Neuronal stem cell (in vitro differentiated cells): Measurements from ENCODE around the gene PRR5.

ENCODE experiments used
- DNase-seq: peaks from one replicate; pipeline ENCODE4 v3.0.0-alpha.2; 2013; ENCODE audit warnings: low spot score
- H2AFZ ChIP-seq: one replicate; pipeline ENCODE4 v1.6.1; 2013; ENCODE audit warnings: mild to moderate bottlenecking, low read length, inconsistent platforms
- H2AK5ac ChIP-seq: 2 replicates; pipeline ENCODE4 v1.6.1; 2013; ENCODE audit warnings: low read depth, mild to moderate bottlenecking, inconsistent platforms, low read length, moderate library complexity, mixed read lengths
- H2BK120ac ChIP-seq: 2 replicates; pipeline ENCODE4 v1.6.1; 2013; ENCODE audit warnings: low read depth, mild to moderate bottlenecking, inconsistent platforms, low read length, moderate library complexity, mixed read lengths
- H2BK12ac ChIP-seq: one replicate; pipeline ENCODE4 v1.6.1; 2013; ENCODE audit warnings: low read length, inconsistent platforms
- H2BK15ac ChIP-seq: 2 replicates; pipeline ENCODE4 v1.6.1; 2013; ENCODE audit warnings: mild to moderate bottlenecking, low read length, inconsistent platforms, mixed read lengths
- H2BK5ac ChIP-seq: one replicate; pipeline ENCODE4 v1.6.1; 2013; ENCODE audit warnings: inconsistent platforms, mild to moderate bottlenecking, low read length, moderate library complexity
- H3K14ac ChIP-seq: one replicate; pipeline ENCODE4 v1.6.1; 2013; ENCODE audit warnings: low read length, inconsistent platforms
- H3K18ac ChIP-seq: 2 replicates; pipeline ENCODE4 v1.6.1; 2013; ENCODE audit warnings: low read length, inconsistent platforms
- H3K23ac ChIP-seq: 2 replicates; pipeline ENCODE4 v1.6.1; 2013; ENCODE audit warnings: low read depth, mild to moderate bottlenecking, mixed read lengths, low read length, inconsistent platforms; ENCODE audit not compliant: poor library complexity
- H3K27ac ChIP-seq: replicated peaks from 3 replicates; pipeline ENCODE4 v1.5.1; 2013; ENCODE audit warnings: low read length, inconsistent platforms
- H3K27me3 ChIP-seq, 3 experiments: 2 replicates each; pipeline ENCODE4 v1.6.1; 2013; ENCODE audit warnings: low read length in 3 of 3, mild to moderate bottlenecking in 2 of 3, inconsistent platforms in 1 of 3, low read depth in 1 of 3, mixed read lengths in 1 of 3, moderate library complexity in 1 of 3; ENCODE audit not compliant: control insufficient read depth in 3 of 3, insufficient read depth in 3 of 3
- H3K36me3 ChIP-seq, 2 donors: replicated peaks in 1 of 2; 2 replicates each; pipeline ENCODE4 v1.6.1; 2013; ENCODE audit warnings: low read length in 2 of 2; ENCODE audit not compliant: control insufficient read depth in 2 of 2, insufficient read depth in 2 of 2
- H3K4ac ChIP-seq: 2 replicates; pipeline ENCODE4 v1.6.1; 2013; ENCODE audit warnings: inconsistent platforms, mild to moderate bottlenecking, low read length, moderate library complexity
- H3K4me1 ChIP-seq, 2 donors: 1 replicate in 1 of 2; 2 replicates in 1 of 2; pipeline ENCODE4 v1.6.1; 2013; ENCODE audit warnings: low read length in 2 of 2, low read depth in 1 of 2; ENCODE audit not compliant: control insufficient read depth in 2 of 2, insufficient read depth in 1 of 2
- H3K4me2 ChIP-seq: one replicate; pipeline ENCODE4 v1.6.1; 2013; ENCODE audit warnings: mild to moderate bottlenecking, low read length, inconsistent platforms; ENCODE audit not compliant: insufficient read depth, poor library complexity, severe bottlenecking
- H3K4me3 ChIP-seq, 2 donors: 2 replicates each; pipeline ENCODE4 v1.5.1; 2013; ENCODE audit warnings: low read length in 2 of 2, mild to moderate bottlenecking in 2 of 2, inconsistent platforms in 1 of 2, moderate library complexity in 1 of 2
- H3K79me1 ChIP-seq: one replicate; pipeline ENCODE4 v1.6.1; 2013; ENCODE audit warnings: low read depth, mild to moderate bottlenecking, inconsistent platforms, low read length, moderate library complexity
- H3K9ac ChIP-seq: one replicate; pipeline ENCODE4 v1.6.1; 2013; ENCODE audit warnings: mild to moderate bottlenecking, low read depth, low read length, inconsistent platforms; ENCODE audit not compliant: poor library complexity
- H3K9me3 ChIP-seq, 2 donors: replicated peaks in 1 of 2; 2 replicates each; pipeline versions ENCODE3 to v1.6.1; 2013; ENCODE audit warnings: low read length in 2 of 2, mild to moderate bottlenecking in 2 of 2, inconsistent platforms in 1 of 2, low read depth in 1 of 2, mixed read lengths in 1 of 2, moderate library complexity in 1 of 2; ENCODE audit not compliant: control insufficient read depth in 2 of 2, insufficient read depth in 1 of 2
- H4K8ac ChIP-seq: one replicate; pipeline ENCODE4 v1.6.1; 2013; ENCODE audit warnings: low read depth, mild to moderate bottlenecking, inconsistent platforms, low read length, moderate library complexity
- H4K91ac ChIP-seq: one replicate; pipeline ENCODE4 v1.6.1; 2013; ENCODE audit warnings: low read length, low read depth, mild to moderate bottlenecking, inconsistent platforms; ENCODE audit not compliant: poor library complexity
- WGBS, 2 donors: extraction: QIAGEN DNeasy Blood & Tissue Kit; methylation state at CpG; one replicate each; pipeline ENCODE4 v1.1.7; 2013; ENCODE audit warnings: missing lambda C conversion rate in 2 of 2, mixed read lengths in 1 of 2; ENCODE audit not compliant: insufficient read length in 2 of 2, insufficient replicate concordance in 1 of 2; ENCODE audit errors: extremely low coverage in 2 of 2; 5-methylcytosine and 5-hydroxymethylcytosine counted together

The PRR5 gene

GRCh38 chr22:44689173-44689572 is 12.8 kb upstream of the PRR5 start:
- no peak overlapping the region for H2AFZ ChIP-seq
- no peak overlapping the region for H2BK12ac ChIP-seq
- H2BK5ac ChIP-seq, result no peak overlapping the region
- no peak overlapping the region for H3K18ac ChIP-seq
- no CpG with 5 or more reads among the region's 10 CpGs for WGBS, 2 donors
- H3K4me3 ChIP-seq, result no peak overlapping the region
- H3K27ac ChIP-seq, result no peak overlapping the region
- H3K4ac ChIP-seq, result peak overlapping the region; percentile 37
- peak overlapping the region; percentile 56 for H3K14ac ChIP-seq
- no peaks in the 10 kb centered on the region for H3K36me3 ChIP-seq
- peak overlapping the region; percentile 70 for H2AK5ac ChIP-seq
- no peak overlapping the region for H3K9ac ChIP-seq
- H2BK120ac ChIP-seq, result no peak overlapping the region
- H3K4me1 ChIP-seq, result peaks cover 2 to 12% of the 10 kb centered on the region in 2 donors
- H2BK15ac ChIP-seq, result no peak overlapping the region
- H3K27me3 ChIP-seq, result peaks cover 0 to 3% (median 0%) of the 10 kb centered on the region in 3 experiments
- H3K79me1 ChIP-seq, result no peaks in the 10 kb centered on the region
- no peak overlapping the region for H4K91ac ChIP-seq
- H3K4me2 ChIP-seq, result no peak overlapping the region
- H3K23ac ChIP-seq, result no peak overlapping the region
- no peak overlapping the region for H4K8ac ChIP-seq
- no peak for DNase-seq
- H3K9me3 ChIP-seq, result peaks cover 0 to 1% of the 10 kb centered on the region in 2 donors

DNA sequence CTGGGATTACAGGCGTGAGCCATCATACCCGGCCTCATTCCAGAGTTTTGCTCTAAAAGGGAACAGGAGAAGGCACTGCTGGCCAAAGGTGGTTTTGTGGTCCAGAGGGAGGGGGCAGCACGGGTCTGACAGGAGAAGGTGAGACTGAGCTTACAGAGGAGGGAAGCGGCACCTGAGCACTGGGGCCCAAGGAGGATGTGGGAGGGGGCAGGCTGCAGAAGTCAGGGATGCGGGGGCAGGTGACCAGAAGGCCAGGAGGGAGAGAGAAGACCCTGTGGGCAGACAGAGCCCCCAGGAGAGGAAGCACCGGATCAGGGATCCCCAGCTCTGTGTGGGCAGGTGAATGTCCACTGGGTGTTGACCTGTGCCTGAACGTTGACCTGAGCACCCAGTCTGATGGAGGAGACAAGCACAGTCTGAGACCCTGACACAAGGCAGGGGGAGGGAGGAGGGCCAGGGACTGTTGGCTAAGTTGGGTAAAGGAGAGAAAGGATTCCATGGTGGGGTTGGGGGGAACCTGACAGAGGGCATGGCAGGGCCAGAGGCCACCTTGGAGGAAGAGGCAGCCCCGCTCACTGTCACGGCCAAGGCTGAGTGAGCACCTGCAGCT is 12.0 kb upstream of the PRR5 start:
- no peak overlapping the region for H2AK5ac ChIP-seq
- H2BK120ac ChIP-seq, result no peak overlapping the region
- H4K8ac ChIP-seq, result no peak overlapping the region
- H2BK5ac ChIP-seq, result no peak overlapping the region
- H2BK15ac ChIP-seq, result no peak overlapping the region
- H3K9ac ChIP-seq, result no peak overlapping the region
- H3K27me3 ChIP-seq, result peaks cover 0 to 3% (median 0%) of the 10 kb centered on the region in 3 experiments
- H3K79me1 ChIP-seq, result no peaks in the 10 kb centered on the region
- no peak overlapping the region for H2AFZ ChIP-seq
- H3K27ac ChIP-seq, result no peak overlapping the region
- H3K14ac ChIP-seq, result no peak overlapping the region
- no peak overlapping the region for H3K23ac ChIP-seq
- no peak overlapping the region for H3K4me2 ChIP-seq
- H3K36me3 ChIP-seq, result no peaks in the 10 kb centered on the region
- H2BK12ac ChIP-seq, result no peak overlapping the region
- no peak for DNase-seq
- peak overlapping the region in 1 of 2 donors; percentile 48 for H3K4me3 ChIP-seq
- peaks cover 0 to 1% of the 10 kb centered on the region in 2 donors for H3K9me3 ChIP-seq
- H3K4me1 ChIP-seq, result peaks cover 0 to 8% of the 10 kb centered on the region in 2 donors
- H4K91ac ChIP-seq, result no peak overlapping the region
- peak overlapping the region; percentile 7 for H3K18ac ChIP-seq
- H3K4ac ChIP-seq, result no peak overlapping the region
- whole genome bisulfite sequencing, 2 donors, result no CpG with 5 or more reads among the region's 9 CpGs

DNA sequence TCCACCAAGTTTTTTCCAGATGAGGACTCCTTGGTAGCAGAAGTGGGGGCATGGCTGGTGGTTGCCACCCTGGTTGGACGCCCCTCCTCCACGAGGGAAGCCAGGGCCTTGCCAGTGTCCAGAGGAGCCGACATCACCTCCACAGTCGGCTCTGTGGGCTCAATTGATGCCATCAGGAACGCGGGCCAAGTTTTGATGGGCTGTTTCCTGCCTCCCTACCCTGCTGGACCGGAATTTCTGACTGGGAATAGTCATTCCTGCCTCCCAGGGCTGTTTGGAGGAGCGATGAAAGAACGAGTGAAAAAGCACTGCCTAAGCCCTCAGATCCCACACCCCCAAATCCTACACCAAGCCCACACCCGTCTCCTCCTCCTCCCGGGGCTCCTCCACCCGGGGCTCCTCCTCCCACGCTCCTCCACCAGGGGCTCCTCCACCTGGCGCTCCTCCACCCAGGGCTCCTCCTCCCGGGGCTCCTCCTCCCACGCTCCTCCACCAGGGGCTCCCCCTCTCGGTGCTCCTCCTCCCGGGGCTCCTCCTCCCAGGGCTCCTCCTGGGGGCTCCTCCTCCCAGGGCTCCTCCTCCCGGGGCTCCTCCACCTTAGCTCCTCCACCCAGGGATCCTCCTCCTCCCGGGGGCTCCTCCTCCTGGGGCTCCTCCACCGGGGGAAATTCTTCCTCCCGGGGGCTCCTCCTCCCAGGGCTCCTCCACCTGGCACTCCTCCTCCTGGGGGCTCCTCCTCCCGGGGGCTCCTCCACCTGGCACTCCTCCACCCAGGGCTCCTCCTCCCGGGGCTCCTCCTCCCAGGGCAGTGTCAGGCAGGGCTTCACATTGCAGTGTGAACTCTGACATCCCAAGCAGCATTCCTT is 10.0 kb upstream of the PRR5 start:
- H3K27me3 ChIP-seq, result peaks cover 0 to 3% (median 0%) of the 10 kb centered on the region in 3 experiments
- no peaks in the 10 kb centered on the region for H3K79me1 ChIP-seq
- H3K4me2 ChIP-seq, result no peak overlapping the region
- H2BK120ac ChIP-seq, result no peak overlapping the region
- H3K4me3 ChIP-seq, result no peak overlapping the region
- H3K18ac ChIP-seq, result no peak overlapping the region
- no peak overlapping the region for H3K27ac ChIP-seq
- no peak overlapping the region for H2AFZ ChIP-seq
- no peak overlapping the region for H3K14ac ChIP-seq
- H3K23ac ChIP-seq, result no peak overlapping the region
- peaks cover 0 to 3% of the 10 kb centered on the region in 2 donors for H3K4me1 ChIP-seq
- no peak overlapping the region for H4K91ac ChIP-seq
- H2BK12ac ChIP-seq, result peak overlapping the region; percentile 22
- H3K9ac ChIP-seq, result no peak overlapping the region
- no peak overlapping the region for H2BK5ac ChIP-seq
- H3K9me3 ChIP-seq, result no peaks in the 10 kb centered on the region
- no peak overlapping the region for H4K8ac ChIP-seq
- no peaks in the 10 kb centered on the region for H3K36me3 ChIP-seq
- peak overlapping the region; percentile 76 for H3K4ac ChIP-seq
- H2AK5ac ChIP-seq, result peak overlapping the region; percentile 63
- DNase-seq, result no peak
- no CpG with 5 or more reads among the region's 24 CpGs for WGBS, 2 donors
- no peak overlapping the region for H2BK15ac ChIP-seq

DNA sequence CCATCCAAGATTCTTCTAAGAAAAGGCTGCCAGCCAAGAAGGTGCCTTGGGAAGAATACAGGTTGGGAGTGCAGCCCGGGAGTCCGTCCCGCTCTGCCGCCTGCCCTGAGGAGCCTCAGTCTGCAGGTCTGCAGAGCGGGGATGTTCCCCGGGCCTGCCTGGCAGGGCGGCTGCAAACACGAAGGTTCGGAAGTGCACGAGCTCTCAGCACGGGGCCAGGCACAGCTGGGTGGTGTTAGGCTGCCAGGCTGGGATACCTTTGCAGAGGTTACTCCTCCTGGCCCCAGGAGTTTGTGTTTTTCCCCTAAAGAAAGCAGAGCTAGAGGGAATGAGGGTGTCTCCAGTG is 9.4 kb upstream of the PRR5 start:
- no peak overlapping the region for H4K91ac ChIP-seq
- H2BK5ac ChIP-seq, result no peak overlapping the region
- no peaks in the 10 kb centered on the region for H3K79me1 ChIP-seq
- peak overlapping the region; percentile 63 for H2AK5ac ChIP-seq
- H3K14ac ChIP-seq, result peak overlapping the region; percentile 56
- no peak overlapping the region for H2BK120ac ChIP-seq
- H3K27ac ChIP-seq, result no peak overlapping the region
- peaks cover 0 to 3% (median 0%) of the 10 kb centered on the region in 3 experiments for H3K27me3 ChIP-seq
- peak overlapping the region; percentile 78 for H3K18ac ChIP-seq
- no peak overlapping the region for H2BK15ac ChIP-seq
- peak overlapping the region; percentile 73 for H2BK12ac ChIP-seq
- no peaks in the 10 kb centered on the region for H3K9me3 ChIP-seq
- peak overlapping the region; percentile 76 for H3K4ac ChIP-seq
- no peak overlapping the region for H2AFZ ChIP-seq
- no peak overlapping the region for H3K4me2 ChIP-seq
- WGBS, 2 donors, result no CpG with 5 or more reads among the region's 11 CpGs
- peak overlapping the region; percentile 43 for H4K8ac ChIP-seq
- peaks cover 0 to 4% of the 10 kb centered on the region in 2 donors for H3K4me1 ChIP-seq
- no peak for DNase-seq
- H3K4me3 ChIP-seq, result no peak overlapping the region
- H3K9ac ChIP-seq, result no peak overlapping the region
- H3K36me3 ChIP-seq, result no peaks in the 10 kb centered on the region
- H3K23ac ChIP-seq, result peak overlapping the region; percentile 55
